ENCODE data around the gene ZNF275. TPM values are rescaled to one million over a fixed set of nuclear protein-coding genes. Genes with fewer than 3 reads are reported as not detected.

The ZNF275 gene
- total RNA-seq, 6 donors from 2014 or later: 5.9 to 13.8 (median 8.8) TPM

DNA sequence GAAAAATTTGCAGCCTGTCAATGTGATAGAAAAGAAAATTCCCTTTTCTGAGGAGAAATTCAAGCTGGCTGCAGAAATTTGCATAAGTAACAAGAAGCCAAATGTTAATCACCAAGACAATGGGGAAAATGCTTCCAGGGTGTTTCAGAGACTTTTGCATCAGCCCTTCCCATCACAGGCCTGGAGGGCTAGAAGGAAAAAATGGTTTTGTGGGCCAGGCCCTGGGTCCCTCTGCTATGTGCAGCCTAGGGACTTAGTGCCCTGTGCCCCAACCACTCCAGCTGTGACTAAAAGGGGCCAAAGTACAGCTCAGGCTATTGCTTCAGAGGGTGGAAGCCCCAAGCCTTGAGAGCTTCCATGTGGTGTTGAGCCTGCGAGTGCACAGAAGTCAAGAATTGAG lies 23.9 kb downstream of the ZNF275 start:
- Histone ChIP-seq H3K27ac (no peak overlapping the region), H3K4me1 (no peaks in the 10 kb centered on the region), H3K9me3 (peaks cover 0 to 28% (median 0%) of the 10 kb centered on the region in 4 donors), H3K27me3 (no peaks in the 10 kb centered on the region), H3K36me3 (no peaks in the 10 kb centered on the region), H3K4me3 (no peak overlapping the region)
- WGBS, 2 donors: 100% methylated on average over 1 of the region's 1 CpG
- no peak for ATAC-seq (ENCODE audit: low FRiP score in 2 of 2)
- no peak for TF ChIP-seq EP300 (IDR thresholded peaks at IDR 0.05)
- TF ChIP-seq, protein P1, sequence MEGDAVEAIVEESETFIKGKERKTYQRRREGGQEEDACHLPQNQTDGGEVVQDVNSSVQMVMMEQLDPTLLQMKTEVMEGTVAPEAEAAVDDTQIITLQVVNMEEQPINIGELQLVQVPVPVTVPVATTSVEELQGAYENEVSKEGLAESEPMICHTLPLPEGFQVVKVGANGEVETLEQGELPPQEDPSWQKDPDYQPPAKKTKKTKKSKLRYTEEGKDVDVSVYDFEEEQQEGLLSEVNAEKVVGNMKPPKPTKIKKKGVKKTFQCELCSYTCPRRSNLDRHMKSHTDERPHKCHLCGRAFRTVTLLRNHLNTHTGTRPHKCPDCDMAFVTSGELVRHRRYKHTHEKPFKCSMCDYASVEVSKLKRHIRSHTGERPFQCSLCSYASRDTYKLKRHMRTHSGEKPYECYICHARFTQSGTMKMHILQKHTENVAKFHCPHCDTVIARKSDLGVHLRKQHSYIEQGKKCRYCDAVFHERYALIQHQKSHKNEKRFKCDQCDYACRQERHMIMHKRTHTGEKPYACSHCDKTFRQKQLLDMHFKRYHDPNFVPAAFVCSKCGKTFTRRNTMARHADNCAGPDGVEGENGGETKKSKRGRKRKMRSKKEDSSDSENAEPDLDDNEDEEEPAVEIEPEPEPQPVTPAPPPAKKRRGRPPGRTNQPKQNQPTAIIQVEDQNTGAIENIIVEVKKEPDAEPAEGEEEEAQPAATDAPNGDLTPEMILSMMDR (IDR thresholded peaks at IDR 0.05): no peak
- no peak for TF ChIP-seq POLR2A (IDR thresholded peaks at IDR 0.05)
- no peak for TF ChIP-seq POLR2AphosphoS5 (IDR thresholded peaks at IDR 0.05)
- DNase-seq: no peak

DNA sequence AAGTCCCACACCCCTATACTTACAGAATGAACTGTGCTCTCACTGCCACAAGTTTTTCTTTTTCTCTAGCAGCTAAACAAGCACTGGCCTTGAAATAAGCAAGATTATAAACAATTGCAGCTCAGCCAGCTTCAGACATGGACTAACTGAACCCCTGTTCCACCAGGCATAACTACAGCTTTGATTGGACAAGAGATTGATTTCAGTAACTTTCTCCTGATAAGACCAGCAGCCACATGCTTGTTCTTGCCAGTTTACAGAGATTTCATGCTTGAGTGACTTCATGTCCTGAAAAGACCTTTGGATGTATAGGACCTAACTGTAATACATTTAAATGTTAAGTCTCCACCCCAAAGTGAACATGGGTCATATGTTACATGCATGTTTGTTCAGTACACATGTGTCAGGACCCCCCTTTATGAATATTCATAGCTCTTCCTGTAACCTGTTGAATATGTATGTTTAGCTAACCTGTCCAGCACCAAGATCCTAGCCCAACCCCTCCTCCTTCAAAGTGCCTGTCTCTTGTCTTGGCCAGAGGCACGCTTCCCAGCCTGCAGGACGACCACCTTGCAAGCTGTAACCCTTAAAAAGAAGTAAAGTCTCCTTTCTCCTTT lies 27.9 kb downstream of the ZNF275 start:
- no peak overlapping the region for H3K4me3 ChIP-seq
- TF ChIP-seq, protein P1 (IDR thresholded peaks at IDR 0.05): no peak
- TF ChIP-seq POLR2AphosphoS5 (IDR thresholded peaks at IDR 0.05): no peak
- no peak for TF ChIP-seq POLR2A (IDR thresholded peaks at IDR 0.05)
- no peak for TF ChIP-seq EP300 (IDR thresholded peaks at IDR 0.05)
- DNase-seq: no peak
- no peaks in the 10 kb centered on the region for H3K27me3 ChIP-seq
- H3K9me3 ChIP-seq: peaks cover 0 to 20% (median 0%) of the 10 kb centered on the region in 4 donors
- H3K27ac ChIP-seq: no peak overlapping the region
- H3K4me1 ChIP-seq: no peaks in the 10 kb centered on the region
- no peaks in the 10 kb centered on the region for H3K36me3 ChIP-seq
- ATAC-seq (ENCODE audit: low FRiP score in 2 of 2): no peak
- 45 to 54% methylated on average over 2 of the region's 2 CpGs for WGBS, 2 donors

DNA sequence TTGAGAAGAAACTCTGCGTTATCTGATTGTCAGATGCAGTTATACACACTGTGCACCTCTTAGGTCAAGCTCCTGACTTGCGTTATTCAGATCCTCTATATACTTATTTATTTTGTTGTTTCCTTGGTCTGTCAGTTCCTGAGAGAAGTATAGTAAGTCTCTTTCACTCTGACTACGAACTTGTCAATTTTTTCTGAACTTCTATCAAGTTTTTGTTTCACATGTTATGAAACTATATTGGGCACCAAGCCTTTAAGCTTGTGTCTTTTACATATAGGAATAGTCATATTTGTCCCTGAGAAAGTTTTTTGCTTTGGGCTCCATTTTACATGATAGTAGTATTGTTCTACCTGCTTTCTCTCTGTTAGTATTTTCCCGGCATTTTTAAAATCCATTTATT lies 31.7 kb downstream of the ZNF275 start:
- ATAC-seq (ENCODE audit: low FRiP score in 2 of 2) (no peak), DNase-seq (no peak)
- 78 to 91% methylated on average over 4 of the region's 4 CpGs for WGBS, 2 donors
- Histone ChIP-seq H3K4me3 (no peak overlapping the region), H3K9me3 (no peaks in the 10 kb centered on the region), H3K27ac (no peak overlapping the region), H3K36me3 (no peaks in the 10 kb centered on the region), H3K27me3 (no peaks in the 10 kb centered on the region), H3K4me1 (no peaks in the 10 kb centered on the region)
- TF ChIP-seq, protein P1 (IDR thresholded peaks at IDR 0.05): no peak
- no peak for TF ChIP-seq POLR2A (IDR thresholded peaks at IDR 0.05)
- no peak for TF ChIP-seq EP300 (IDR thresholded peaks at IDR 0.05)
- no peak for TF ChIP-seq POLR2AphosphoS5 (IDR thresholded peaks at IDR 0.05)

DNA sequence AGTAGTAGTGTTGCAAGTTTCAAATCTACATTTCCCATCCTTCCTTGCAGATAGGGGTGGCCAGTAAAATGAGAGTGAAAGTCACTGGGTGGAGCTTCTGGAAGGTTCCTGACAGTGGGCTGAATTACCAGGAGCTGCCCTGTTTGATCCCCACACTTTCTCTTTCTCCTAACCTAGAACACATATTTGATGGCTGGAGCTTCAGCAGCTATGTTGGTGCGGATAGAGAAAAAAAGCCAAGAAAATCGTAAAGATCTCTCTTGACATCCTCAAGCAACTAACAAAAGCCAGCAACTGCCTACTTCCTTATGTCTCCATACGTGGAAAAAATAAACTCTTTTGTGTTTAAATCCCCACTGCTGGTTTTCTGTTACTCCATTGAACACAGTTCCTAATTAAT lies 32.2 kb downstream of the ZNF275 start:
- Histone ChIP-seq H3K27ac (no peak overlapping the region), H3K9me3 (no peaks in the 10 kb centered on the region), H3K4me1 (no peaks in the 10 kb centered on the region), H3K4me3 (no peak overlapping the region), H3K27me3 (no peaks in the 10 kb centered on the region), H3K36me3 (no peaks in the 10 kb centered on the region)
- ATAC-seq (ENCODE audit: low FRiP score in 2 of 2) (no peak), DNase-seq (no peak)
- WGBS, 2 donors: 71 to 81% methylated on average over 3 of the region's 3 CpGs
- TF ChIP-seq POLR2AphosphoS5 (IDR thresholded peaks at IDR 0.05) (no peak), POLR2A (IDR thresholded peaks at IDR 0.05) (no peak), EP300 (IDR thresholded peaks at IDR 0.05) (no peak)
- TF ChIP-seq, protein P1 (IDR thresholded peaks at IDR 0.05): no peak

DNA sequence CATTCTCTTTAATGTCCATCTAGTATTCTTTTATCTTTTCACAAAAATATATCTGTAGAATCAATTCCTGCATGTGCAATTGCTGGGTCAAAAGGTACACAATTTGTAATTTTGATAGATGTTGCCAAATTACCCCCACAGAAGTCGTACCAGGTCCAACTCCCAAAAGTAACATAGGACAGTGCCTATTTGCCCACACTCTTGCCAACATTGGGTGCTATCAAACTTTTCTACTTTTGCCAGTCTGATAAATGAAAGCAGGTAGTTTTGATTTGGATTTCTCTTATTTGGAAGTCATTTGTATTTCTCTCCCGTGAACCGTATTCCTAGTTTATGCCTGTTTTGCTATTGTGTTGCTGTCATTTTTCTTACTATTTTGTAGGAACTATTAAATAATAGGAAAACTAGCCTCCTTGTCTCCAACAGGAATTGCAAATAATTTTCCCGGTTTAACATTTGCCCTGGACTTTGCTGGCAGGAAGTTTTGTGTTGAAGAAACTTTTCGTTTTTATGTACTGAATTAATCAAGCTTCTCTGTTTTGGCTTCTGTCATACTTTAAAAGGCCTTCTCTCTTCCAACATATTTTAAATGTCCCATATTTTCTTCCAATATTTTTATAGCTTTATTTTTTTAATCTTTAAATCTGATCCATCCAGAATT lies 33.1 kb downstream of the ZNF275 start:
- no peak for DNase-seq
- no peaks in the 10 kb centered on the region for H3K36me3 ChIP-seq
- TF ChIP-seq, protein P1 (IDR thresholded peaks at IDR 0.05): no peak
- TF ChIP-seq POLR2A (IDR thresholded peaks at IDR 0.05) (no peak), EP300 (IDR thresholded peaks at IDR 0.05) (no peak), POLR2AphosphoS5 (IDR thresholded peaks at IDR 0.05) (no peak)
- H3K4me3 ChIP-seq: no peak overlapping the region
- ATAC-seq (ENCODE audit: low FRiP score in 2 of 2): no peak
- no peak overlapping the region for H3K27ac ChIP-seq
- no peaks in the 10 kb centered on the region for H3K27me3 ChIP-seq
- H3K9me3 ChIP-seq: no peaks in the 10 kb centered on the region
- WGBS, 2 donors: 83 to 86% methylated on average over 5 of the region's 5 CpGs
- H3K4me1 ChIP-seq: no peaks in the 10 kb centered on the region
